Stimulated activated CD4-positive, alpha-beta T cell treated with anti-CD3 and anti-CD28 coated beads, Interleukin-12 subunit alpha, Interleukin-12 subunit beta, amount 100 ng/mL, for 24 hours (primary cell): ENCODE data around the gene HORMAD2.

Experiments
- DNase-seq, 2 experiments: peaks; one replicate each; pipeline ENCODE4 v3.0.0-alpha.2; 2020; ENCODE audit warnings: low read depth in 2 of 2

HORMAD2 gene

GRCh38 chr22:30167734-30168133, 87.5 kb downstream of the HORMAD2 start:
- DNase-seq, result no peak

GRCh38 chr22:30169002-30169401, 88.7 kb downstream of the HORMAD2 start:
- DNase-seq, result no peak

GRCh38 chr22:30170129-30170528, 89.9 kb downstream of the HORMAD2 start:
- no peak for DNase-seq

- no peak for DNase-seq
Measured at GRCh38 chr22:30171008-30171407, 90.7 kb downstream of the HORMAD2 start.

- no peak for DNase-seq
Measured at GRCh38 chr22:30175690-30176288, 95.5 kb downstream of the HORMAD2 start.

- DNase-seq, result no peak
Measured at GRCh38 chr22:30176431-30176830, 96.2 kb downstream of the HORMAD2 start.

GRCh38 chr22:30178181-30179126, 98.2 kb downstream of the HORMAD2 start:
- DNase-seq, result peak; percentile 43 to 54

GRCh38 chr22:30180616-30181015, 100.4 kb downstream of the HORMAD2 start:
- no peak for DNase-seq

GRCh38 chr22:30181459-30182349, 101.4 kb downstream of the HORMAD2 start:
- DNase-seq, result no peak

- DNase-seq, result no peak
Measured at GRCh38 chr22:30182350-30182745, 102.1 kb downstream of the HORMAD2 start.

- DNase-seq, result no peak
Measured at GRCh38 chr22:30182815-30183214, 102.6 kb downstream of the HORMAD2 start.

GRCh38 chr22:30183271-30183670, 103.0 kb downstream of the HORMAD2 start:
- no peak for DNase-seq

GRCh38 chr22:30183861-30184278, 103.6 kb downstream of the HORMAD2 start:
- no peak for DNase-seq

GRCh38 chr22:30185129-30185528, 104.9 kb downstream of the HORMAD2 start:
- DNase-seq, result peak in 1 of 2 experiments; percentile 37

GRCh38 chr22:30185549-30185948, 105.3 kb downstream of the HORMAD2 start:
- no peak for DNase-seq

GRCh38 chr22:30186041-30186440, 105.8 kb downstream of the HORMAD2 start:
- no peak for DNase-seq

GRCh38 chr22:30186510-30186909, 106.2 kb downstream of the HORMAD2 start:
- no peak for DNase-seq

- no peak for DNase-seq
Measured at GRCh38 chr22:30187094-30187493, 106.8 kb downstream of the HORMAD2 start.

GRCh38 chr22:30187529-30188407, 107.5 kb downstream of the HORMAD2 start:
- DNase-seq, result no peak

- no peak for DNase-seq
Measured at GRCh38 chr22:30188911-30189310, 108.6 kb downstream of the HORMAD2 start.

- DNase-seq, result no peak
Measured at GRCh38 chr22:30190574-30190973, 110.3 kb downstream of the HORMAD2 start.
